Body of pancreas (tissue), 4 donors: ENCODE measurements around the gene RASSF5. TPM values are rescaled to one million over a fixed set of nuclear protein-coding genes. Genes with fewer than 3 reads are reported as not detected.

Experiments used
- ATAC-seq: fragments of 150-250 bp; one replicate; pipeline ENCODE4 v1.9.1; 2016
- DNase-seq, 4 donors: peaks; one replicate each; pipeline ENCODE4 v3.0.0-alpha.2; 2019
- H3K27ac ChIP-seq, 4 donors: fragments of 200-600 bp; sonication (generic); 1 replicate in 3 of 4; 2 replicates in 1 of 4; pipeline versions ENCODE4 v1.5.1 to v1.6.1; 2016 to 2019; ENCODE audit warnings: mild to moderate bottlenecking in 1 of 4, mixed read lengths in 1 of 4, moderate library complexity in 1 of 4
- H3K27me3 ChIP-seq, 2 donors: fragments of 200-600 bp; sonication (generic); one replicate each; pipeline ENCODE4 v1.6.0; 2016; ENCODE audit warnings: mild to moderate bottlenecking in 1 of 2
- H3K36me3 ChIP-seq, 2 donors: fragments of 200-600 bp; sonication (generic); replicated peaks in 1 of 2; 2 replicates each; pipeline ENCODE4 v1.5.1; 2016; ENCODE audit warnings: low read depth in 2 of 2; ENCODE audit not compliant: insufficient read depth in 1 of 2
- H3K4me1 ChIP-seq: fragments of 200-600 bp; sonication (generic); one replicate; pipeline ENCODE4 v1.6.0; 2016
- H3K4me3 ChIP-seq, 2 donors: fragments of 200-600 bp; sonication (generic); 1 replicate in 1 of 2; 2 replicates in 1 of 2; pipeline ENCODE4 v1.5.1; 2016 to 2019
- H3K9me3 ChIP-seq, 3 donors: fragments of 200-600 bp; sonication (generic); 1 replicate in 2 of 3; 2 replicates in 1 of 3; pipeline ENCODE4 v1.5.1; 2016
- CTCF ChIP-seq, 7 experiments: fragments of 450-650 bp in 4 of 7; fragments of 200-600 bp in 3 of 7; sonication (generic) in 3 of 7; IDR thresholded peaks; one replicate each; pipeline ENCODE4 v1.5.1; 2016 to 2019; ENCODE audit warnings: antibody characterized with exemption in 7 of 7
- POLR2A ChIP-seq, 3 donors: fragments of 450-650 bp; IDR thresholded peaks; one replicate each; pipeline ENCODE4 v1.6.1; 2016; ENCODE audit warnings: antibody characterized with exemption in 3 of 3, mild to moderate bottlenecking in 2 of 3
- WGBS, 2 donors: methylation state at CpG; one replicate each; pipeline ENCODE4 v1.1.5; 2017; 5-methylcytosine and 5-hydroxymethylcytosine counted together
- intact Hi-C: fragments of 100-400 bp; cut with DNase I; formaldehyde crosslinking; loops from one replicate; pipeline ENCODE4 v1.15.1; 2023
- total RNA-seq, 2 donors: library from RNA; depleted of rRNA; stranded (reverse); fragments of >200 nt; gene quantifications; one replicate each; pipeline ENCODE4 v1.1.0, GENCODE V29; 2016

Gene RASSF5
- total RNA-seq, 2 donors from 2014 or later = 21.5 to 35.9 TPM

GRCh38 chr1:206496131-206496793, 11.1 kb upstream of the RASSF5 start:
- peak; percentile 98 to 100 (median 99) for DNase-seq
- H3K27me3 ChIP-seq = no peaks in the 10 kb centered on the region
- H3K4me3 ChIP-seq = no peak overlapping the region
- 9 to 10% methylated on average over 5 to 6 of the region's 6 CpGs for WGBS, 2 donors
- H3K9me3 ChIP-seq = no peaks in the 10 kb centered on the region
- H3K4me1 ChIP-seq = peaks cover 39% of the 10 kb centered on the region
- TF ChIP-seq CTCF (IDR thresholded peaks at IDR 0.05) (no peak), POLR2A (IDR thresholded peaks at IDR 0.05) (peak in 2 of 3 donors; percentile 24 to 25)
- peak overlapping the region; percentile 82 to 91 (median 90) for H3K27ac ChIP-seq
- intact Hi-C loops = loop anchor here (10.0 kb wide), 2 partner anchors 49 to 169 kb away; no protein-coding TSS in a partner anchor
- no peaks in the 10 kb centered on the region for H3K36me3 ChIP-seq
- peak; percentile 92 for ATAC-seq

- WGBS, 2 donors = 63 to 70% methylated on average over 3 to 4 of the region's 4 CpGs
- TF ChIP-seq POLR2A (IDR thresholded peaks at IDR 0.05) (no peak), CTCF (IDR thresholded peaks at IDR 0.05) (no peak)
- Histone ChIP-seq H3K27ac (peak overlapping the region; percentile 82 to 91 (median 90)), H3K4me3 (no peak overlapping the region), H3K36me3 (no peaks in the 10 kb centered on the region), H3K27me3 (no peaks in the 10 kb centered on the region), H3K9me3 (no peaks in the 10 kb centered on the region), H3K4me1 (peaks cover 50% of the 10 kb centered on the region)
- ATAC-seq (no peak), DNase-seq (no peak)
- intact Hi-C loops = loop anchor here (10.0 kb wide), 2 partner anchors 47 to 167 kb away; no protein-coding TSS in a partner anchor
Observed at GRCh38 chr1:206497363-206497762, 10.0 kb upstream of the RASSF5 start.

- H3K9me3 ChIP-seq = no peaks in the 10 kb centered on the region
- peaks cover 51% of the 10 kb centered on the region for H3K4me1 ChIP-seq
- DNase-seq (no peak), ATAC-seq (no peak)
- 86 to 100% methylated on average over 1 to 3 of the region's 3 CpGs for WGBS, 2 donors
- H3K36me3 ChIP-seq = no peaks in the 10 kb centered on the region
- intact Hi-C loops = loop anchor here (10.0 kb wide), 2 partner anchors 47 to 167 kb away; no protein-coding TSS in a partner anchor
- H3K4me3 ChIP-seq = no peak overlapping the region
- TF ChIP-seq CTCF (IDR thresholded peaks at IDR 0.05) (no peak), POLR2A (IDR thresholded peaks at IDR 0.05) (no peak)
- no peaks in the 10 kb centered on the region for H3K27me3 ChIP-seq
- peak overlapping the region in 3 of 4 donors; percentile 90 to 91 (median 91) for H3K27ac ChIP-seq
Observed at GRCh38 chr1:206497774-206498173, 9.6 kb upstream of the RASSF5 start.

GRCh38 chr1:206498685-206499084, 8.6 kb upstream of the RASSF5 start:
- Histone ChIP-seq H3K36me3 (no peaks in the 10 kb centered on the region), H3K4me1 (peaks cover 58% of the 10 kb centered on the region), H3K9me3 (no peaks in the 10 kb centered on the region), H3K4me3 (no peak overlapping the region), H3K27ac (no peak overlapping the region), H3K27me3 (no peaks in the 10 kb centered on the region)
- TF ChIP-seq POLR2A (IDR thresholded peaks at IDR 0.05) (no peak), CTCF (IDR thresholded peaks at IDR 0.05) (no peak)
- intact Hi-C loops = loop anchor here (10.0 kb wide), 2 partner anchors 46 to 166 kb away; no protein-coding TSS in a partner anchor
- DNase-seq (no peak), ATAC-seq (no peak)
- WGBS, 2 donors = 92 to 97% methylated on average over 2 of the region's 2 CpGs

GRCh38 chr1:206500046-206500445, 7.3 kb upstream of the RASSF5 start:
- intact Hi-C loops = no loop called here
- Histone ChIP-seq H3K4me3 (no peak overlapping the region), H3K27me3 (no peaks in the 10 kb centered on the region), H3K27ac (no peak overlapping the region), H3K36me3 (no peaks in the 10 kb centered on the region), H3K9me3 (no peaks in the 10 kb centered on the region), H3K4me1 (peaks cover 57% of the 10 kb centered on the region)
- no peak for ATAC-seq
- 100% methylated on average over 3 of the region's 3 CpGs for WGBS, 2 donors
- DNase-seq = no peak
- TF ChIP-seq CTCF (IDR thresholded peaks at IDR 0.05) (no peak), POLR2A (IDR thresholded peaks at IDR 0.05) (no peak)
